Suppressor macrophage (primary cell): ENCODE data around the gene CHST11.
"Not testable (repeated sequence)": the region's sequence is repeated elsewhere in the genome, so short reads cannot be mapped to it uniquely, and the experiment has no call there.

Experiments
- DNase-seq, 4 experiments: peaks; one replicate each; pipeline ENCODE4 v3.0.0-alpha.2; 2020 to 2022

CHST11 gene

DNA sequence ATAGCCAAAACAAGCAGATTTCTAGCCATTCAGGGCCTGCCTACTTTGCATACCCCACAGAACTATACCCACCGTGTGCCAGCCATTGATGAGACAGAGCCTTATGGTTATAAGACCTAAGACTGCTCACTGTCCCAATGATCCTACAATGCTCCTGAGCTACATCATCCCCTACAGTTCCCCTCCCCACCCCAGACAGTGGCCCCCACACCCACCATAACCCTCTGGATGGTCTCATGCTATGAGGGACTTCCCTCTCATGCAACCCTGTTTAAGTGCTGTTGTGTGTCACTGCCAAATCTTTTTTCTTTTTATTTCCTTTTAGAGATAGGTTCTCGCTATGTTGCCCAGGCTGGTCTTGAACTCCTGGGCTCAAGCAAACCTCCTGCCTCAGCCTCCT lies 75.9 kb downstream of the CHST11 start:
- DNase-seq, result peak in 3 of 4 experiments; percentile 40 to 55 (median 44)

DNA sequence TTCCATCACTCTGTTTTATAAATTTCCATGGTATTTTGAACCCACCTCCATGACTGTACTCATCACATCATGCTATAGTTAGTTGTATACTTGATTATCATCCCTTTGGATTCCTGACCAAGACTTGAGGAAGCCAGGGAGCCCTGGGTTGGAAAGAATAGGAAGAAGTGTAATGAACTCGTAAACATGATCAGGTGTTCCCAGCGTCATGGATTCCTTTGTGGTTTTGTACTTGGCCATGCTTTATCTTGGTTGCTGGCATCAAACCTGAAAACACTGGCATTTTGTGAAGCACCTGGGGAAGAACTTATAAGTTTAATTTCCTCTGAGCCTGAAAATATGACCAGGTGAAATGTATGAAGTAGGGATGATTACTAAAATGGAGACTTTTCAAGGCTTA lies 76.4 kb downstream of the CHST11 start:
- DNase-seq, result no peak

DNA sequence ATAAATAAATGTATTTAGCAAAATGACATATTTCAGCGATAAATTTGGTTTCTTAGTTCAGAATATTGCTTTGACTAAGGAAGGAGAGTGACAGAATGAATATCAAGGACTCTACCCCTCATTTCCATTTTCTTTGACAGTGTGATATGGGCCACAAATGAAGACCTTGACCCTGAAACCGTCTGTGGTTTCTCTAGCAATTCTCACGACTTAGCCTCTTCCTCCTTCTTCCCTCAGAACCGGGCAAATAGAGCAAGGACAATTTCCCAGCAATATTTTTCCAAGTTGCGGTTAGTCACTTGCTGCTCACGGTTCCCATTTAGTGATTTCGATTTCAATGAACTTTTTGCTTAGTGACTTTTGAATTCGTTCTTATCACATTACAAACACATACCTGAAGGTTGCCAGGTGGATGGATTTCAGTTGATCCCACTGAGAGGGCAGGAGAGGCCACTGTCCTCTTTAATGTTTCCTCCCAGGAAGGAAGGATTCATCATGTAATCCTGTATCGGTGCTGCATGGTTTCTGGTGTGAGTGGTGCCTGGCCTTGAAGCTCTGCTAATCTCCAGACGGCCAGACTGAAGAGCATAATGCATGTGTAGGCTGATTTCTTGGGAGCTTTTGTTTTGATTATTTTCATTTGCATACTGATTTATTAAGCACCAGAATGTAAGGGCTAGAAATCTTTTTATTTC lies 77.6 kb downstream of the CHST11 start:
- DNase-seq, result no peak

DNA sequence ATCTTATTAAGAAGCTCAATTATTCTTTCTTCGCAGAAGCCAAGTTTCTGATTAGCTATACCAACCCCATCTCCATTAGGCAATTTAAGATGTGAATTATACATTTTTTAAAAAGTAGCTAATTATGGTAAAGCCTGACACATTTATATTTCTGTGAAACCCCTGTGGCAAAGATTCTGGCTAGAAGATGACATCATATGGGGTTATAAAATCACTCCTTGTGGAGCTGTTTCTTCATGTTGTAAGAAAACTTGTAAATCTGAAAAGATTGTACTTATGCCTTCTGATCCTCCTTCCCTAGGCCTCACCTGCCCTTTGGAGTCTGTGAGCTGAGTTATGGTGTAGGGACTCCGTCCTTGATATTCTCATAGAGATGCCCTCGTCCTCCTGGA lies 78.1 kb downstream of the CHST11 start:
- DNase-seq, result no peak

DNA sequence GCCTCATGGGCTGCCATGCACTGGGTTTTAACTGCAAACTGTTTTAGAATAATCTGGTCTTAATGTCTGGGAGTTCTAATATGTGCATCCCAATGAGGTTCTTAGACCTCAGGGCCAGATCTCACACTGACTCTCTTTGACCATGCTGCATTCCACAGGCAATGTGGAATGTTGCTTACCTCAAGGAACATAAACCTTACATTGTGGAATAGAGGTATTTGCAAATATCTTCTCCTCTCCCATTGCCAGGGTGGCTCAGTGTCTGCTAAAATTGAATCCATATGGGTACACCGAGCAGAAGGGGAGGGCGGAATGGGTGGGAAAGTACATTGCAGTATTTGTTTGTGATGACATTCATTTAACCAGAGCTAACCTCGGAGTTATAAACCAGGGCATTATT lies 78.6 kb downstream of the CHST11 start:
- no peak for DNase-seq

DNA sequence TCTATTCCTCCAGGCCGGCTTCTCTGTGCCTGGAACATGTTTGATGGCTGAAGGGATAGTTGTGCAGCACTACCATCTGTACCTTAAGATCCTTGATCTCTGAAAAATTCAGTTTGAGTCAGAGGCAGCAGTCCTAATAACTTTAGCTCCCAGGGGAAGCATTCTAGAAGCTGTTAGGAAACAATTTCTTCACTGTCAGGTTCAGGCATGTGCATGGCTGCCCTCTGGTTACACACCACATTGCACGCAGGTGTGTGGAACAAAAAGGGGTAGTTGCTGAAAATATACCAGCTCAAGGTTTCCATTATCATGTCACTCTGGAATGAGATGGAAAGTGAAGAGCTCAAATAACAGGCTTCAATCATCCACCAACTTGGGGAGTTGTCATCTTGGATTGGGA lies 80.1 kb downstream of the CHST11 start:
- no peak for DNase-seq

DNA sequence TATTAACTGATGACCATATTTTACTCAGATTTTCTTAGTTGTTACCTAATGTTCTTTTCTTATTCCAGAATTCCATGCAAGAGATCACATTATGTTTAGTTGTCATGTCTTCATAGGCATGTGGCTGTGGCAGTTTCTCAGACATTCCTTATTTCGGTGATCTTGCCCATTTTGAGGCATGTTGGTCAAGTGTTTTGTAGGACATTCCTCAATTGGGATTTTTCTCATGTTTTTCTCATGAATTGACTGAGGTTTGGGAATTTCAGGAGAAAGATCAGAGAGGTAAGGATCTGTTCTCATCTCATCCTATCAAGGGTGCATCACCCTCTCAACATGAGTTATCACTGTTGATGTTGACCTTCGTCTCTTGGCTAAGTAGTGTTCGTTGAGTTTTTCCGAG lies 81.3 kb downstream of the CHST11 start:
- no peak for DNase-seq

DNA sequence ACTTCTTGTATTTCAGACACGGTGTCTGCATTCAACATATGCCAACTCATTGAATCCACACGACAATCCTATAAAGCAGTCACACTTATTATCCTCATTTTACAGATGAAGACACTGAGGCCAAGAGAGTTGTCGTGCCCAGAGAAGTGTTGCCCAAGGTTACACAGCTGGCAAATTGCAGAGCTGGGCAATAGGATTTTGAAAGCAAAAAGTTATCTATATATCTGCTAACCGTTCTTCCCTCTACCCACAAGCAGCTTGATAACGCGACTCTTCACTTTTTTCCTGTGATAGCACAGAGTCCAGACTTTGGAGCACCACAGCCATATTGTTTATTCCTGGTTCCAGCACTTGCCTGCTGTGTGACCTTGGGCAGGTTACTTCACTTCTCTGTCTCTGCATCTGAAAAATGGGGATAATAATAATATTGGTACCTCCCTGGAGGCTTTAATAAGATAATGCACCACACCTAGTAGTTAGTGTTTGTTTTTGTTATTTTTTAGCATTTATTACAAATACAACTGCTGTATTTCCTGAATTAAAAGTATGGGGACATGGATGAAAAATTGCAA lies 82.2 kb downstream of the CHST11 start:
- DNase-seq, result no peak

DNA sequence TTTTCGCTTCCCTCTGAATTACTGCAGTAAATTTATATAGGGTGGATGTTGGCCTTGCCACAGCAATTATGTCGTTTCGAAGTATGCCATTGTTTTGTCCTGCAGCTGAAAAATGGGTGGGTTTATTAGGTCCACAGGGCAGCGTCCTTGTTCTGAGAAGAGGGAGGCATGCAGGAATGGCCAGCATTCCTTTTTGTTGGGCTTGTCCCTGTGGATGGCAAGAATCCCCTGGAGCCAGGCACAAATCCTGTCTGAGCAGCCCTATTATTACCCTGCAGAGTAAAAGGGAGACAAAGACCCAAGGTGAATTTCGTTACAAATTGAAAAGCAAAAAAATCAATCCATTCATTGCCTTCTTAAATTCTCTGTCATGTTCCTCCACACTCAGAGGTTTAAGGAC lies 88.1 kb downstream of the CHST11 start:
- DNase-seq, result no peak

DNA sequence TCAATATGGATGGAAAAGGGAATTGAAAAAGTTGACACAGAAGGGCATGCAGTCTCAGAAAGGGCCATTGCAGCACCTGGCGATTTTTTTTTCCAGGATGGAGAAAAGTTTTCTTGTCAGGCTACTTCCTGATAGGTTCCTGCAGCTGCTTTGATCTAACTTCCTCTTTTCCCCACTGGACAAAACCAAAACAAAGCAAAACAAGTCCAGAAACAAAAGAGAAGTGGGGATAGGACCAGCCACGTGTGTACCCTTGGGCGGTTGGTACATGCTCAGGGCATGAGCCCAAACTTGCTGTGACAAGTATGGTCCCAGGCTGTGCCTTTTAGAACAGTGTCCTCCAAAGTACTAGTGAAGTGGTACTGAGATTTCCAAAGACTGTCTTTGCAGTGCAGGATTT lies 89.8 kb downstream of the CHST11 start:
- peak; percentile 66 to 85 (median 80) for DNase-seq

DNA sequence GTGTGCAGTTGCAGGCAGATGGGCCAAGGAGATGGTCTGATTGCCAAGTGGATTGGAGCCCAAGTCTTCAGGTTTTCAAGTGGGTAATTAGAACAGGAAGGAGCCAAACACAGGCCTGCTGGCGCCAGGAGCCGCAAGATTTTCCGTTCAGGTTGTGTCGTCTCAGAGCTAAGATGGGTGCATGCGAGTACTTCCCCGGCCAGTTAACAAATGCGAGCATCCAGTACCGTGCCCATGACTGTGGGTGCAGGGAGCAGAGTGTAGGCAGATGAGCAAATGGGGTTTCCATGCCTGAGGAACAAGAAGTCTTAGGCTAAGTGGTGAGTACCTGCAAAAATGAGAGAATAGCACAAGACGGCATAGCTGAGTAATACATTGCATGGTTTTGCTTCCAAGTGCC lies 90.5 kb downstream of the CHST11 start:
- DNase-seq, result peak in 1 of 4 experiments; percentile 36

DNA sequence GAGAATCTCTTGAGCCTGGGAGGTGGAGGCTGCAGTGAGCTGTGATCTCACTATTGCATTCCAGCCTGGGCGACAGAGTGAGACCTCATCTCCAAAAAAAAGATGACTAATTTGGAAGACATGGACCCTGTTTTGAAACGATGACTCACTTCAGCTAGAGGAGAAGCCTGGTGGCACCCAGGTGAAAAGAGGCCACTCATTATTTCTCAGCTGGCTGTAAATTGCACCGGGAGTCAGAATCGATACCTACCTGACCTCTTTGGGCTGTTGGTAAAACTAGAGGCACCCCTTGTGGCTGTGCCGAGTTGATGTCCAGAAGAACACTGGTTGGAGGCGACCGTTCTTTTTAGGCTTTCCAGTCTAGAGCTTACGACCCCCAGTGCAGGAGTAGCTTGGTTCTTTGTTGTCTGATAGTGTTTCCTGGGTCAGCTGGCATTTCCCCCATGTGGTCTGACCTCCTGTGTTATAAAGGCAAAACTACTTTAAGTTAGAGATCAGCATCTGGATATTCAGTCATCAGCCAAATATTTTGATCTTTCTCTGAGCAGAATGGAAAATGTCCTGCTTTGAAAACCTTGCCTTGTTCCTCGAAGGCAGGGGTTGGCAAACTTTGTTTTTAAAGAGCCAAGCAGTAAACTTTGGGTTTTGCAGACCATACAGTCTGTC lies 93.2 kb downstream of the CHST11 start:
- peak in 1 of 4 experiments; percentile 15 for DNase-seq

DNA sequence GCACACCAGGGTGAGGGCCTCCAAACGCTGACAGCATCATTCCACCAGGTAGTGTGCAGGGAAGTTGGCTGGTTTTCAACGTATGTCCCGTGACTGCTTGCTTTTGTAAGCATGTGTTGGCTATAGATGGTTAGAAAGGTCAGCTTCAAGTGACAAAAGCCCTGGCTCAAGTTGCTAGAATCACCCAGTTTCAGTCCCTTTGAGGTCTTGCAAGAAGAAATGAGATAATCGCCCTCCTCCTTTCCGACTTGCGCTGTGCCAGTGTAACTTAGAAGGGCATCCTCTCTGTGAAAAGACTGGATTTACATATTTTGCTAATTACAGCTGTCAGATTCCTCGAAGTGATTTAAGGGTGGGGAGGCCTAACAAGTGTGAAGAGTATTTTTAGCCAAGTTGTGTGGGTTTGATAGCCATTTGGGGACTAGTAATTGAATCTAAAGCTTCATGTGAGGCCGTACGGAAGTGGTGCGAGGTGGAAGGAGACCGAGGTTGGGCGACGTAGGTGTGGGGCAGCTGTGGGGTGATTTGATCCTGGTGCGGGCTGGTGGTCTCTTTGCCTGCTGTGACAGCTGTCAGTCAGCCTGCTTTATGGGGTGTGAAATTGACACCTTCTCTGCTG lies 94.7 kb downstream of the CHST11 start:
- DNase-seq, result no peak

DNA sequence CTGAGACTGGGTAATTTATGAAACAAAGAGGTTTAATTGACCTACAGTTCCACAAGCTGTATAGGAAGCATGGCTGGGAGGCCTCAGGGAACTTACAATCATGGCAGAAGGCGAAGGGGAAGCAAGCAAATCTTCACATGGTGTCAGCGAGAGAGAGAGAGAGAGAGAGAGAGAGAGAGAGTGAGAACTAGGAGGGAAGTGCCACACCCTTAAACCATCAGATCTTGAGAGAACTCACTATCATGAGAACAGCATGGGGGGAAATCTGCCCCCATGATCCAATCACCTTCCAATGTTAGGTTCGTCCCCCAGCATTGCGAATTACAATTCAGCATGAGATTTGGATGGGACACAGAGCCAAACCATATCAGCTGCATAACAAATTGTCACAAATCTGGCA lies 96.7 kb downstream of the CHST11 start:
- DNase-seq, result peak in 1 of 4 experiments; percentile 30

DNA sequence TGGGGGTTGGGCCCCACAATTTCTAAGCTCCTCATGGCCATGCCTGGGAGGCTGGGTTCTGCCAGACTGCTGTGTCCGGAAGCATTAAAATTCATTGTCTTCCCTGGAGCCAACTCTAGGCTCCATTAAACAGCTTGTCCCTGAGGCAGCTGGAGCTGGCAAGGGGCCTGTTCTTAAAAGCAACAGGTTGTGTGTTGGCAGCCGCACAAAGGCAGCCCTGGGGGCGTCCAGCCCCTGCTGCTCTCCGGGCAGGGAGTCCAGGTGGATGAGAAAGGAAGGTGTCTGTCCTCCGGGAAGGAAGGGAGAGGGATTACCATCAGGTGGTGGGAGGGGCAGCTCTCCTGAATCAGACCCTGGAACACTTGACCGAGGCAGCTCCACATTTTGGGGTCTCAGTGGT lies 98.9 kb downstream of the CHST11 start:
- no peak for DNase-seq

DNA sequence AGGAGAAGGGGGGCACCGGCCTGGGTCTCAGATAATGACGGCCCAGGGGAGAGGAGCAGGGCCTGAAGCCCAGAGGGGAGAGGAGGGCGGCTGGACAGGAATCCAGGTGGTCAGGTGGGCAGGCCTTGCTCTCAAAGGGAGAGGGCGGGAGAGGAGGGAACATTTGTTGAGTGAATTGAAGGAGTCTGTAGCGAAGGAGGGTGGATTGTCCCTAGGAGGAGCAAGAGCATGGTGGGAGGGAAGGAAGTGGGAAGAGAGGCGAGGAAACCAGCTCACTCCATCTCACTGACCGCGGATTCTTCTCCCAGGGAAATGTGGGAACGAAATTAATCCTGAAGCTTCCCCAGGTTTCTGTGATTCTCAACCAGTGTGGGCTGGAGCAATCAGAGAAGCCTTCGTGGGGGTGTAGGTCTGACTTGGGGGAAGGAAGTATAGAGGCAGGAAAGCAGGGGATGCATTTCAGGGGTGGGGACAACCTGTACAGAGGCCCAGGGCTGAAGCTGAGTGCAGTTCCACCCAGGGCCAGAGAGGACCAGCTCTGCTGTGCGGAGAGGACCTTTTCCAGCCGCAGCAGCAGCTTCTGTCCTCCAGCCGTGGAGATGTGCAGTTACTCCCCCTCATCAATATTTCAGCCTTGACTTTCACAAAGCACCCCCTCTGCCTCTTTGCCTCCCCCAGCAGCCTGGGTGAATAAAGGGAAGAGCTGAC lies 100.9 kb downstream of the CHST11 start:
- no peak for DNase-seq

DNA sequence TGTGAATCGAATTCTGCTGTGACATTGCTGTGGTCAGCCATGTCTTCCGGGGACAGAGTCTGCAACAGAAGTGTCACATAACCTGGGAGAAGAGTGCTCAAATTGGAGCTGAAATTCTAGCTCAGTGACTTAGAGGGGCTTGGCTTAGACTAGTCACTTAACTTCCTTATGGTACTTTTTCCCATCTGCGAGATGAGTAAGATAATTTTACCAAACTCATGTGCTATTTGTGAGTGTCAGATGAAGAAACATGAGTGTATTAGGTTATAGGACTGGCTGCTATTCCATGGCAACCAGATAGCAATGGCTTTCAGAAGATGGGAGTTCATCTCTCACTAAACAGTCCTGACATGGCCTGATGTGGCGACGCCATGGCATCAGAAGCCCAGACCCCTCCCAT lies 104.1 kb downstream of the CHST11 start:
- no peak for DNase-seq

DNA sequence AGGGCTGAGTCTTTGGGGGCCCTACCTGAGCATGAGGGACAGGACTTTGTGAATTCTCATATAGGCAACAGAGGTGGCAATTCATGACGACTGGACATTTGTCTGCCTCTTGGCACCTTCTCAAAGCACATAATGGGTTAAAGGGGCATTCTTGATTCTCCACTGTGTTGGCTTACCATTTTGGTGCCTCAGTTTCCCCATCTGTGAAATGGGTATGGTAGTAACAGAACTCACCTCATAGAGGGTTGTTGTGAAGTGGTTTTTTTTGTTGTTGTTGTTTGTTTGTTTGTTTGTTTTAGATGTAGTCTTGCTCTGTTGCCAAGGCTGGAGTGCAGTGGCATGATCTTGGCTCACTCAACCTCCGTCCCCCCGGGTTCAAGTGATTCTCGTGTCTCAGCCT lies 106.0 kb downstream of the CHST11 start:
- no peak for DNase-seq

DNA sequence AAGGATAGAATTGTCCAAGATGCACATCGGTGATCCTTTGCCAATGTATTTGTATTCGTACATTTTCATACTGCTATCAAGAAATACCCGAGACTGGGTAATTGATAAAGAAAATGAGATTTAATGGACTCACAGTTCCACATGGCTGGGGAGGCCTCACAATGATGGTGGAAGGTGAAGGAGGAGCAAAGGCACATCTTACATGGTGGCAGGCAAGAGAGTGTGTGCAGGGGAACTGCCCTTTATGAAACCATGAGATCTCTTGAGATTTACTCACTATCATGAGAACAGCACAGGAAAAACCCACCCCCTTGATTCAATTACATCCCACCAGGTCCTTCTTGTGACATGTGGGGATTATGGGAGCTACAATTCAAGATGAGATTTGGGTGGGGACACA lies 107.9 kb downstream of the CHST11 start:
- not testable (repeated sequence) for DNase-seq

DNA sequence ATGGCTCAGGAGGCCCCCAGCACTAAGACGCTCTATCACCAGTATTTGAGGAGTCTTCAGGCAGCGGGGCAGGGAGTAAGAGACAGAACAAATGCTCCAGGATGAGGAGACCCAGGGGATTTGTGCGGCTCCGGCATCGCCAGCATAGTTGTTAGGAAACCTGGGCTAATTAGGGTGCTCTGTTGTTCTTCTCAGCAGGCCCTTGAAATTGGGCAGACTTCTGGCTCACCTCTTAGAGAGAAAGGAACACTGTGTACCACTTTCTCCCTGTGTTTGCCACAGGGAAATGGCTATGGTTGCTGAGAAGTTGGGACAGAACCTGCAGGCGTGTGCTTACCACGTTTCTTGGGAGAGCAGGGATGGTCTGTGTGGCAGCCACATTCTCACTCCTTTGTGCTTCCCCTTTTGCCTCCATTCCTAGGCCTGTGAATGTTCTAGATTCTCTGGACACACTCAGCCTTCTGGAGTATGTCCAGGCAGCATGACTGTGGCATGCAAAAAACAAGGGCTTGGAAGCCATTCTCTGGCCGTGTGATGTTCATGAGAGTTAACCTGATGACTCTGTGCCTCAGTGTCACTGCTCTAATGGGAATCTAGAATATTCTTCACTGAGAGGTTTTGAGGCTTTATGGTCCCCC lies 109.0 kb downstream of the CHST11 start:
- DNase-seq, result peak in 2 of 4 experiments; percentile 22 to 34

DNA sequence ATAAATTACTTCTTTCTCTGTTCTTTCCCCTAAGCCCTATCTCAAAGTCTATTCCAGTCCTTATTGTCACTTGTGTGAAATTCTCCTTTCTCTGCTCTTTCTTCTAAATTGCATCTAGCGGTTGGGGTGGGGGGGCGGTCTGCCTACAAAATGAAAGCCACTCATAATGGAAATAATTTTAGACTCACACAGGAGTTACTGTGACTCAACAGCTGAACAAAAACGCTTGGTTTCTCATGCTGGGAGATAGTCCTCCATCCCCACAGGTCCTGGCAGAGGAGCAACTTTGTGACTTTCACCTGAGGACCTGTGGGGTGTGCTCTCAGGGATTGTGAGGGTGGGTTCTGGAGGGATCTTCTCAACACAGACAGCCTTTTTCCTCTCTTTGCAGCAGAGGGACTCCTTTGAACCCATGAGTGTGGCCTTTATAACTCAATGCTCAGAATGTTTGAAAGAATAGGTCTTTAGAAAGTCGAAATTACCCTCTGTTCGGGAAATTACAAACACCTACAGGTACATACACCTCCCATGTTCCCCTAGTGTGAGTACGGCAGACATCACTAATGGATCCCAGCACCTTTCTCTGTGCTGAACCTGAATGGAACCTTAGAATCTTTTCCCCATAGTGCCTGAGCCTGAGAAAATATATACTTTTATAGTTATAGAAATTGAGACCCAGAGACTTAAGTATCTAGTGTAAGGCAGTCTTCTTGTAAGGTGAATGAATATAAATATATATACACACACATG lies 109.7 kb downstream of the CHST11 start:
- DNase-seq, result no peak
